Measurements from ENCODE around the gene TMPRSS7. TPM values are rescaled to one million over a fixed set of nuclear protein-coding genes. Genes with fewer than 3 reads are reported as not detected.

The TMPRSS7 gene
- total and polyA plus RNA-seq, 12 donors: not detected

GRCh38 chr3:112078125-112079083 lies 43.9 kb downstream of the TMPRSS7 start:
- 84% methylated on average over 10 of the region's 10 CpGs for WGBS, 2 donors
- Histone ChIP-seq H3K9me3 (no peaks in the 10 kb centered on the region), H3K4me1 (peaks cover 0 to 10% (median 0%) of the 10 kb centered on the region in 9 donors), H3K27me3 (peaks cover 0 to 7% (median 0%) of the 10 kb centered on the region in 7 donors), H3K36me3 (no peaks in the 10 kb centered on the region), H3K27ac (no peak overlapping the region), H3K4me3 (no peak overlapping the region)
- intact Hi-C loops (cut with DNase I): no loop called here
- DNase-seq (no peak), ATAC-seq (no peak)
- no peak for TF ChIP-seq CTCF (IDR thresholded peaks at IDR 0.05)

GRCh38 chr3:112083239-112083638 lies 48.7 kb downstream of the TMPRSS7 start:
- DNase-seq (no peak), ATAC-seq (peak in 4 of 8 donors; percentile 17 to 55 (median 33))
- Histone ChIP-seq H3K4me1 (peaks cover 0 to 23% (median 12%) of the 10 kb centered on the region in 9 donors), H3K36me3 (no peaks in the 10 kb centered on the region), H3K9me3 (no peaks in the 10 kb centered on the region), H3K4me3 (no peak overlapping the region), H3K27me3 (peaks cover 0 to 46% (median 0%) of the 10 kb centered on the region in 7 donors), H3K27ac (peak overlapping the region in 1 of 10 donors; percentile 19)
- intact Hi-C loops (cut with DNase I): no loop called here
- 55% methylated on average over 4 of the region's 4 CpGs for WGBS, 2 donors
- TF ChIP-seq CTCF (IDR thresholded peaks at IDR 0.05): no peak

GRCh38 chr3:112084980-112085705 lies 50.6 kb downstream of the TMPRSS7 start:
- H3K27ac ChIP-seq: no peak overlapping the region
- intact Hi-C loops (cut with DNase I): no loop called here
- no peak for TF ChIP-seq CTCF (IDR thresholded peaks at IDR 0.05)
- H3K9me3 ChIP-seq: no peaks in the 10 kb centered on the region
- ATAC-seq (no peak), DNase-seq (no peak)
- WGBS, 2 donors: 84 to 85% methylated on average over 7 of the region's 7 CpGs
- no peaks in the 10 kb centered on the region for H3K36me3 ChIP-seq
- H3K4me3 ChIP-seq: no peak overlapping the region
- peaks cover 0 to 65% (median 0%) of the 10 kb centered on the region in 7 donors for H3K27me3 ChIP-seq
- peaks cover 0 to 25% (median 12%) of the 10 kb centered on the region in 9 donors for H3K4me1 ChIP-seq

- Histone ChIP-seq H3K36me3 (no peaks in the 10 kb centered on the region), H3K4me3 (peak overlapping the region; percentile 48 to 67 (median 64)), H3K27ac (peak overlapping the region in 5 of 10 donors; percentile 45 to 79 (median 69)), H3K4me1 (peaks cover 1 to 30% (median 17%) of the 10 kb centered on the region in 9 donors), H3K27me3 (peaks cover 0 to 65% (median 0%) of the 10 kb centered on the region in 7 donors), H3K9me3 (no peaks in the 10 kb centered on the region)
- 31 to 36% methylated on average over 12 of the region's 12 CpGs for WGBS, 2 donors
- TF ChIP-seq CTCF (IDR thresholded peaks at IDR 0.05): no peak
- ATAC-seq (peak in 5 of 8 donors; percentile 0 to 25 (median 6)), DNase-seq (no peak)
- intact Hi-C loops (cut with DNase I): no loop called here
Observed at GRCh38 chr3:112085735-112086075, 51.2 kb downstream of the TMPRSS7 start.
